ENCODE data around the gene ZG16B.

GRCh38 chr16:2795395-2796143 is 34.5 kb upstream of the ZG16B start:
- TF ChIP-seq CTCF (conservative IDR thresholded peaks at IDR 0.05 in 1 of 2, IDR thresholded peaks at IDR 0.05 in 1 of 2; ENCODE audit: extremely low read depth in 1 of 2, insufficient read depth in 1 of 2, low read depth in 1 of 2, low read length in 2 of 2) (no peak), EZH2 (IDR thresholded peaks at IDR 0.05; ENCODE audit: borderline replicate concordance, low read length) (no peak)

Data from mammary epithelial cell (primary cell).